EH (cell line): ENCODE measurements around the gene TWSG1.
"Not testable (repeated sequence)": the region's sequence is repeated elsewhere in the genome, so short reads cannot be mapped to it uniquely, and the experiment has no call there.

ENCODE experiments used
- DNase-seq: peaks from one replicate; pipeline ENCODE4 v3.0.0-alpha.2; 2015; ENCODE audit warnings: low read depth

Gene TWSG1

DNA sequence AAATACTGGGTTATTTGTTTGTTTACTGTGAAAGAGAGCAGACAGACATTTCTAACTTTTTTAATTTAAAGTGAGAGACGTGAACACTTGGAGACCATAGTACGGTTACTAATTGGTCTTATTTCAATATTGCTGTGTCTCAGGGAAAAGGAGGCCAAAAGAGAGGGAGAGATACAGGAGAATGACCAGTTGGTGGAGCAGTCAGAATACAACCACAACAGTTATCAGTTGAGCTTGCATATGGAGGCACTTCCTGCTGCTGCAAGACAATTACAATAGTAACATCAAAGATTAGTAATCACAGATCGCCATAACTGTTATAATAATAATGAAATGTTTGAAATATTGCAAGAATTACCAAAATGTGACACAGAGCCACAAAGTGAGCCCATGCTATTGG, 58.2 kb downstream of the TWSG1 start:
- no peak for DNase-seq

DNA sequence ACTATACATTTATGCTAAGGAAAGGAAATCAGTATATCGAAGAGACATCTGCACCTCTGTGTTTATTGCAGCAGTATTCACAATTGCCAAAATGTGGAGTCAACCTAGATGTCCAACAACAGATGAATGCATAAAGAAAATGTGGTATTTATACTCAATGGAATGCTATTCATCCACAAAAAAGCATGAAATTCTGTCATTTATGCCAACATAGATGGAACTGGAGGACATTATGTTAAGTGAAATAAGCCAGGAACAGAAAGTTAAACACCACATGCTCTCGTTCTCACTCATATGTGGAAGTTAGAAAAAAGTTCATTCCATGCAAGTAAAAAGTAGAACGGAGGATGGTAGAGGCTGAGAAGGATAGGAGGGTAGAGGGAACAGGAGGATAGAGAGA, 59.5 kb downstream of the TWSG1 start:
- DNase-seq, result no peak

DNA sequence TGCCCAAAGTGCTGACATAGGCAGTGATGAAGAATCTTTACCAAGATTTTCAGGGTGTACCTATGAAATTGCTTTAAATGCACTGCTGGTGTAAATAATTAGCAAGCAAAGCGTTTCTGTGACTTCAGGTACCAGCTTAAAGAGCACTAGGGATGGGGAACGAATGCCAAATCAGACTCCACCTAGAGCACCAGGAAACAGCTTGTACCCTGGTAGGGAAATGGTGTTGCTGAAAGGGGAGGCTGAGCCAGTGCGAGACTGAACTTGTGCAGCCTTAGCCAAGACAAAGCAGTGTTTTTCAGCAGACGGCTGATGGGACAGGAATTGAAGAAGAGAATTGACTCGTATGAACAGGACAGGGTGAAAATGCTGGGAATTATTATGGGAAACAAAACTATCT, 65.6 kb downstream of the TWSG1 start:
- DNase-seq, result no peak

DNA sequence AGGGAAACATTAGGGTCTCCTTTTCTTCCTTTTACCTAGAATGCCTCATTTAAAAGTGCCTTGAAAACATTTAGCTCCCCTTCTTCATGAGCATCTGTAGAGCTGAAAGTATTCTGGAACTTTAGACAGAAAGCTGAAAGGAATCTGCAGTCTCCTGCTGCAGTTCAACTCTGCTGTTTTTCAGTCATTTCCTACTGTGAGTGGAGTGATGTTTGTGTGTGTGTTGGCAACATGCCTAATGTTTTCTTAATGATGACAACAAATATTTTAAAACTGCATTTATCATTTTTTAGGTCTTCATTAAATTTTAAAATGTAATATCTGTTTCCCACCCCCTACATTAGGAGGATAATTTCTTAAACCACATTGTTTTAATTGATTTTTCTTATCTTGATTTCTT, 66.6 kb downstream of the TWSG1 start:
- no peak for DNase-seq

DNA sequence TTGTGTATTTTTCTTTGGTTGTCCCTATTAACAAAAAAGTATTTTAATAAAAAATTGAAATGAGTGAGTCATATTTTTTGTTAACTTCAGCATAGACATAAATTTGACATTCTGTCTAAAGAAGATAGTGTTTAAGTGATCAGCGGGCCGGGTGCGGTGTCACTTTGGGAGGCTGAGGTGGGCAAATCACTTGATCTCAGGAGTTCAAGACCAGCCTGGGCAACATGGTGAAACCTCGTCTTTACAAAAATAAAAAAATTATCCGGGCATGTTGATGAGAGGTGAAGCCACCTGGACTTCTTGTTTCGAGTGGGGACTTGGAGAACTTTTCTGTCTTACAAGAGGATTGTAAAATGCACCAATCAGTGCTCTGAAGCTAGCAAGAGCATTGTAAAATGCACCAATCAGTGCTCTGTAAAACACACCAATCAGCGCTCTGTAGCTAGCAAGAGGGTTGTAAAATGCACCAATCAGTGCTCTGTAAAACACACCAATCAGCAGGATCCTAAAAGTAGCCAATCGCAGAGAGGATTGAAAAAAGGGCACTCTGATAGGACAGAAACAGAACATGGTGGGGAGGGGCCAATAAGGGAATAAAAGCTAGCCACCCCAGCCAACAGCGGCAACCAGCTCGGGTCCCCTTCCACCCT, 67.9 kb downstream of the TWSG1 start:
- DNase-seq, result not testable (repeated sequence)

DNA sequence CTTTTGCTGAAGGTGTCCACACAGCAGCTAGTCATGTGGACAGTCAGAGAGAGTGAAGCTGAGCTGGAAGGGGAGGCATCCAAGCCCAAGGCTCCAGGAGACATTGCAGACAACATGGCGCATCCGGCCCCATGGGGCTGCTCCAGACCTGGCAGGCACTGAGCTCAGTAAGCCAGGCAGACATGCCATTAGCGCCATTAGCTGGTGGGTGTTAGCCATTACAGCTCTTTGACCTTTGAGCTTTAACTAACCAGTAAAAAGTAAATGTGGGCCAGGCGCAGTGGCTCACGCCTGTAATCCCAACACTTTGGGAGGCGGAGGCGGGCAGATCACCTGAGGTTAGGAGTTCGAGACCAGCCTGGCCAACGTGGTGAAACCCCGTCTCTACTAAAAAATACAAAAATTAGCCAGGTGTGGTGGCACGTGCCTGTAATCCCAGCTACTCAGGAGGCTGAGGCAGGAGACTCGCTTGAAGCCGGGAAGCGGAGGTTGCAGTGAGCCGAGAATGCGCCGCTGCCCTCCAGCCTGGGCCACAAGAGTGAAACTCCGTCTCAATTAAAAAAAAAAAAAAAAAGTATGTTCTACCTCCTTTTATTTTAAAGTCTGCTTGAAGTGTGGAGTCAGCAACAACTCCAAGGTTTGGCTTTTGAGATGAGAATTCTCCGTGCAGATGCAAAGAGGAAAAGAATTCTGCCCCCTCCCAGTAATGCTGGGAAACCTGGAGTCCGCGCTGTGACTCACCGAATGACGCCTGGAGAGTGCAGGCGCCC, 69.4 kb downstream of the TWSG1 start:
- DNase-seq, result no peak

DNA sequence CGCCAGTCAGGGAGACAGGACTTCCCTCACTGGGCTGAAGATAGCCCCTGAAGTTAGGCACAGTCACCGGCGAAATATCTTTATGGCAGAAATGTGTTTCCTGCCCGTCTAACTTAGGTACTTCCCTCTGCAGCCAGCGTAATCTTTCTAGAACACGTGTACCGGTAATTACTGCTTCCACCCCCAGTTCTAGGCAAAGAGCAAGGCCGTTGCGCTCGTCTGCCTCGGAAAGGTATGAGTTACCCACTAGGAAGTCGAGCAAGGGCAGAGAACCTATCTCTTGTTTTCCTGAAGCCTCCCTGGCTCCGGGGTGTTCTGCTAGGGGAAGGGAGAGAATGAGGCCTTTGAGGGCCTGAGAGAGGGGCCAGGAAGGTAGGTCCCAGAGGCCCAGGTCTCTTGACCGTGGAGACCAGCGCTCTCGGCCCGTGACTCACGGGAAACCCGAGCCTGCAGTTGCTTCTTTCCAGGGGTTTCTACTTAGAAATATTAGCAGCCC, 70.0 kb downstream of the TWSG1 start:
- DNase-seq, result no peak

DNA sequence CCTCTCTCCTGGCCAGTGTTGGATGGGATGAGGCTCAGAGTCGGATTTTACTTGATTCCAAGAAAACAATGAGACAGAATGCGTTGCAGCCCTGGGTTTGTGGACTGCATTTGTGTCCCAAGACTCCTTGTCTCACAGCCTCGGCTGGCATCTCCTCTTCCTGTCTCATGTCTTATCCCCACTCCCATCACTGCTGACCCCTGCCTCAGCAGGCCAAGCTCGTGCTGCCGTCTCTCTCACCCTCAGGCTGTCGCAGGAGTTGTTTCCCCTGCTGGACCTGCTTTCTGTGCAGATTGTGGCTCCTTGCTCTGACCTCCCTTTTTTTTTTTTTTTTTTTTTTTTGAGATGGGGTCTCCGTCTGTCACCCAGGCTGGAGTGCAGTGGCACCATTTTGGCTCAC, 70.6 kb downstream of the TWSG1 start:
- no peak for DNase-seq

DNA sequence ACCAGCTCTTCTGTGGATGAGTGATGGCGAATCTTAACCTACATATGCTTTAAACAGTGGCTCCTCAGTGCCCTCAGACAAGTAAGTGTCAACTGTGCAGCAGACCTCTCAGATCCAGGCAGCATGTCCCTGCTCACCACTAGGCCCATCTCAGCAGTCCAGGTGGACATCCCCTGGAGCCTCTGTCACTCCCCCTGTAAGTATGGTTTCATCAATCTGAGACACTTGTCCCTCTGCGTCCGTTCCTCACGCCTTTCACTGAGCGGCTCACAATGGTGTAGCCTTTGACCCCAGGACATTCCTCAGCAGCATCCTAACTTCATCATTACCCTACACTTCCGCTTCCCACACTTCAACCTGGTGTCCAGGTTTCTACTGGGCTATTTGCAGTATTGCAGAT, 71.4 kb downstream of the TWSG1 start:
- no peak for DNase-seq

DNA sequence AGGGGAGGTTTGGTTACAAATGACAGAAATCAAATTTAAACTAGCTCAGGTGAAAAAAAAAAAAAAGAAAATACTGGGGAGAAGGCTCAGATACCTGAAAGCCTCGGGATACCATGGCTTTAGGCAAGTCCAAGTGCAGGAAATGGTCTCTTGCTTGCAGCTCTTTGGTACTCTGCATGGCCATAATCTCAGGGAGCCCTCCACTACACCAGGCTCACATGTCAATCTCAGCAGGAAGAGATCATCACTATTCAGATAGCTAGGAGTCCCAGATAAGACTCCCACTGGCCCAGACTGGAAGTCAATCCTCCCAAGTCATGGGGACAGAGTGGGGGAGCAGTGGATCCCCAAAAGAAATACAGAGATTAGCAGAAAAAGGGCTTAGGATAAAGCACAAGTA, 75.9 kb downstream of the TWSG1 start:
- DNase-seq, result no peak

DNA sequence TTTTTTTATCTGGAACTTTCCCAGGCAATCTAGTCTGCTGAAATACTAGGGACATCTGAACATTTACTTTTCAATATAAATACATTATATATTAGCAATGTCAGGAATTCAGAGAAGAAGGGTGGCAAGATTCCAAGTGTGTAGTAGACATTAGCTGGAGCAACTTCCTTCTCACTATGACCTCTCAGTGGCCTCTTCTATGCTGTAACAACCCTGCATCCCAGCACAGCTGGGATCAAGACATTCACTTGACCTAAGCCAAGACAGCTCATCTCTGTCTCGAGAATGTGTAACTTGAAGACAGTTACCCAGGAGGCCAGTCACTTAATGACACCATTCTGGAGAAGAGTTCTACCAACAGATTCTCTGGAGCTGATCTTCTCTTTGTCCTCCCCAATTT, 79.0 kb downstream of the TWSG1 start:
- DNase-seq, result peak; percentile 91

DNA sequence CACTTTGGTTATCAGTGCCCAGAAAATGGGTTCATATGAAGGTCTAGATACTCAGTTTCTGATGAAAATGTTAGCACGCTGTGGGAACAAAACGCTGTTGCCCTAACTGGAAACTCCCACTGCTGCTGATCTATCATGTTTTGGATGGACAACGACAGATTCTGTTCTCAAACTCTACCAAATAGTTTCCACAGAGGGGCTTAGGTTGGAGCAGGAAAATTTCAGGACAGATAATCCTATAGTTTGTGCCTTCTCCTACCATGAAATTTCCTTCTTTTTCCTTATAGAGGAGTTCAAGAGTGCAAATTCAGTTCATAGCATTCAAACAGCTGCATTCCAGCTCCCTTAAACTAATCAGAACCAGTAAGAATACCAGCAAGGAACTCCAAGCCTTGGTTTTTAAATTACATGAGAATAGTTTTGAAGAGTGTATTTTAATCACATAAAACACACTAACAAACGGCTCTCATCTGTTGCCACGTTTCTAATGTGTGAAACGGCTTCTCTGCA, 82.0 kb downstream of the TWSG1 start:
- DNase-seq, result no peak

DNA sequence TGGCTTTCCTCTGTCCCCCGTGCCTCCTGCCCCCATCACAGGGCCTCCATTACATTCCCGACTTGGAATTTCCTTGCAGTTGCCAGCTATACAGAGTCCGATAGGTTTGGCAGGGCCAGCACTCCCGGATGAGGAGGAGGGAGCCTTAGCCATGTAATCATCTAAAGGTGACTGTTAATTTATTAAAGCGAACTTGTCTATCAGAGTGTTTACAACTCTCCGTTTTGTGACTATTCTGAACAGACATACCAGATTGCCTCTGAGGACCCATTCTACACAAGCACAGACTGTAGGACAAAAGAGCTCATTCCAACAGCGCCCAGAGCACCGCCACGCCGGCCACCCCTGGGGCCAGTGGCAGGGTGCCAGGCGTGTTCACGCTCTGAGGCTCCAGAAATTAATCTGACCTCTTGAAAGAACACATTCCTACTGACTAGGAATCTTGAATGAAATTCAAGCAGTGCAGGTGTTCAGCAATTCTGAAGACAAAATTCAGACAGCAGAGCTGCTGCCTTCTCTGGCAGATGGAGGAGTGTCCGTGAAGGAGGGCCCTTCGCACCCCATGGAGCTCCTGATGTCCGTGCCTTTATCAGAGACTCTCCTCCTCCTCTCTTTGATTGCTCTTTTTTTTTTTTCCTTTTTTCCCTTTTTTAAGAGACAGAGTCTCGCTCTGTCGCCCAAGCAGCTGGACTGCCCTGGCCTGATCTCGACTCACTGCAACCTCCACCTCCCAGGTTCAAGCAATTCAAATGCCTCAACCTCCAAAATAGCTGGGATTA, 82.7 kb downstream of the TWSG1 start:
- peak; percentile 78 for DNase-seq

DNA sequence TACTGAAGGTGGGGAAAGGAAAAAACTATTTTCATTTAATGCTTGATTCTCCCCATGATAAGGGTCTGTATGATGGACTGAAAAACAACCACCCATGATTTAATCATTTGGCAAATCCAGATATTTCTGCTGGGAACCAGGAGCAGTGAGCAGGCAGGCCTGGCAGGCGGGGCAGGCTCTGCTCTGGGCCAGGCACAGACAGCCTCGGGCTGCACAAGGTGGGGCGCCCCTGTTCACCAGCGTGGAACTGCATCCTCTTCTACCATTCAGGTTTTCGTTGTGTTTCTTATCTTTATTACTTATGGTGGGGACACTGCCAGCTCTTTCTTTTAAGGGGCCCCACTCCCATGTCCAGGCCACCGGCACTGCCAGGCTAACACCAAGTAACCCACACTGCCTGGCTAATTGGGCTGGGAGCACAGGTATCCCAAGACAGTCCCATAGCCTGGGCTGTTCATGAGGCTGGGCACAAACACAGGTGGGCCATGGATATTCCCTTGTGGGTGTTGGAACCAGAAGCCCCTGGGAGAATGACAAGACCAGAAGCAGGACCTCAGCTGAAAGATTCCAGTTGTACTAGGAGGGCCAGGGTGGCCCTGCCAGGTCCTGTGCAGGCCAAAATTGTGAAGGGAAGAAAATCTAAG, 83.6 kb downstream of the TWSG1 start:
- DNase-seq, result no peak

DNA sequence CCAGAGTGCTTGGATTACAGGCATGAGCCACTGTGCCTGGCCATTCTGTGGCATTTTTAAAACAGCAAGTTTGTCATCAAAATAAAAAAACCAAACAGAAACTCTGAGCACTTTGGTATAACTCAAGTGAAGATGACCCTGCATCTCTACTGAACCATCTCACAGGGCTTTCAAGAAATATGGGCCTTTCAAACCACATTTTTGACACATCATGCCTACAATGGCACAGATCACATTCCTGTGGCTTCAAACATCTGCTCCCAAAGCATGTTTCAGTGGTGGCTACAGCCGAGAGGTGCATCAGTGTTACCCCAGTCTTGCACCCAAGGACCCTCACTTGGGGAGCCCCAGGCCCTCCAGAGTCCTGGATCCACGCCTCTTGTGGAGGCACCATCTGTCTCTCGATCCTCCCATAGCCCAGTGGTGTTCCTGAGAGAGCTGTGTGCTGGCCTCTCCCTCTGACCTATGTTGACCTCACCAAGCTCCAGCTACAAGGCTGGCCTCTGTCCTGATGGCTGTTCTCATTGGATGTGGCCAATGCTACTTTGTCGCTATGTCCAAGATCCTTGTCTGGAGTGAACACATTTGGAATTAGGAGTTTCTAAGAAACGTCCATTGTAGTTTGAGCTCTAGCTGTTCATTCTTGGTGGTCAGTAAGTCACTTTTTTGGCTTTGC, 85.5 kb downstream of the TWSG1 start:
- peak; percentile 72 for DNase-seq

DNA sequence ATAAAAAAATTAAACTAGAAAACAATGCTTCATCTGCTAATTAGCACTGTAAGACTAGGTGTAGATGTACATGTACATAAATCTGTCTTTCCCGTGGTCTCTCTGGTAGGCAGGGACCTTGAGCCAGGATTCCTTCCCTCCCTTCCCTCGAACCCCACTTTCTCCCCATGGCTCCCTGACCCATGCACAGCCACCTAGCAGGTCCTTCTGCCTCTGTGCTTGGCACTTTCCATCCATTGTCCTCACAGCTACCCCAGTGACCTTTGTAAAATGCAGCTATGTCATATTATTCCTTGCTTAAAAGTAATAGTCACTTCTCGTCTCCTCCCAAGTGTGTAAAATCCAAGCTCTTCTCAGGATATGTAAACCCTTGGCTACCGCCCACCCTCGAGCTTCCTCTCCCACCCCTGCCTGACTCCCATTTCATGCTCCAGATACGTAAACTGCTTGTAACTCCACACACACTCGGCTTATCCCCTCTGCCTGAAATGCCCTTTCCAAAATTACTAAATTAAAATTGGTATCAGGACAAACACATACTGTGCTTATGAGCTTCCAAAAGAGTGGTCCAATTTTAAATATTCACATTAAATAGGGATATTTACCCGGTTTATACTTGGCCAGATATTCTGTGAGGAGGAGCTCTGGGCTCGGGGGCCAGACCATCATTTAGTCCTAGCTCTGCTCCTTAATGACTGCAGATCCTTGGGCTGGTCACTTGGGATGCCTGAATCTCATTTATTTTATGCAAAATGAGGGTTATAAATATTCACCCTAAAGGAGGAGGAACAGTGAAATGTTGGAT, 86.7 kb downstream of the TWSG1 start:
- no peak for DNase-seq

DNA sequence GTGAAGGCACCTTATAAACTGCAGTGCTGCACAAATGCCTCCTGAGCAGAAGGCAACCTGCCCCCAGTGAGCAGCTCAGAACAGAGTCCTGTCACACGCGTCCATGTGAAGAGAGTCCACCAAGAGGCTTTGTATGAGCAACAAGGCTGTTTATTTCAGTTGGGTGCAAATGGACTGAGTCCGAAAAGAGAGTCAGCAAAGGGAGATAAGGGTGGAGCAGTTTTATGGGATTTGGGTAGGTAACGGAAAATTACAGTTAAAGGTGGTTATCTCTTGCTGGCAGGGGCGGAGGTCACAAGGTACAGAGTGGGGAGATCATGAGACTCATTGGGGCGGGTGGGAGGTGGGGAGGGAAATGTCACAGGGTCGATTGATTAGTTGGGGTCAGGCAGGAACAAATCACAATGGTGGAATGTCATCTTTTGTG, 87.3 kb downstream of the TWSG1 start:
- no peak for DNase-seq

DNA sequence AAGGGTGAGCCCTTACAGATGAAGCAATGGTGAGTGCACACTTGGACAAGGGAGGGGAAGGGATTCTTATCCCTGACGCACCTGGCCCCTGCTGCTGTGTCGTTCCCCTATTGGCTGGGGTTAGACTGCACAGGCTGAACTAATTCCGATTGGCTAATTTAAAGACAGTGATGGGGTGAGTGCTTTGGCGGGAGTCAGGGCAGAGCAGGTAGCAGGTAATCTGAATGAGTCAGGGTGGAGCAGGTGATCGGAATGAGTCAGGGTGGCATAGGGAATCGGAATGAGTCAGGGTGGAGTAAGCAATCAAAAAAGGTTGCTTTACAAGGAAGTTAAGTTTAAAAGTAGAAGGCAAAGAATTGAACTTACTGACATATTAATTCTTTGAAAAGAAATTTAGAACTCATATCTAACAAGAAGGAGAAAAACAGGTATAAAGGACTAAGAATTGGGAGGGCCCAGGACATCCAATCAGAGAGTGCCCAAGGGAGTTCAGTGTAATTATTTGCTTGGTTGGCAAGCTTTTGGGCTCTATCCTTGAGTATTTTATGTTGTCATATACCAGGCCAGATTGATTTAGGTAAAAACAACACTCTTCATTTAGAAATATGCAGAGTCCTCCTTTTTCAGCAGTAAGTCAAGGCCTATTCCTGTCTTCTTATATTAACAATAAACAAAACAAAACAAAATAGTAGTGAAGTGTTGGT, 88.4 kb downstream of the TWSG1 start:
- no peak for DNase-seq

DNA sequence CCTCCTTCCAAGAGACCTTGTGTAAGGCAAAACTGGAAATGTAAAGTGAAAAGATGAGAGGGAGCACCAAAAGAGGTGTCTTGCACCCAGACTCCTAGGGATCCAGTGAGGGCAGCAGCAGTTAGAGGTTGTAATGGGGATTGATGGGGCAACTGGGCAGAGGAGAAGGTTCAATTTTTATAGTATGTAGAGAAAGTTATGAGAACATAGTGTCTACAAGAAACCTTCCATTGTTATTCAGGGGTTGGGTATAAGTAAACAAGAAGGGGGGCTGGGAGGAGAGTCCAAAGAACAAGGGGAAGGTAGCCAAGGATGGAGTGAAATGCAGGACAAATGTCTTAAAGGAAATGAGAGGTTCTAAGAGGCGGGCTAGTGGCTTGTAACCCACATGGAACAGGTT, 89.1 kb downstream of the TWSG1 start:
- DNase-seq, result not testable (repeated sequence)

DNA sequence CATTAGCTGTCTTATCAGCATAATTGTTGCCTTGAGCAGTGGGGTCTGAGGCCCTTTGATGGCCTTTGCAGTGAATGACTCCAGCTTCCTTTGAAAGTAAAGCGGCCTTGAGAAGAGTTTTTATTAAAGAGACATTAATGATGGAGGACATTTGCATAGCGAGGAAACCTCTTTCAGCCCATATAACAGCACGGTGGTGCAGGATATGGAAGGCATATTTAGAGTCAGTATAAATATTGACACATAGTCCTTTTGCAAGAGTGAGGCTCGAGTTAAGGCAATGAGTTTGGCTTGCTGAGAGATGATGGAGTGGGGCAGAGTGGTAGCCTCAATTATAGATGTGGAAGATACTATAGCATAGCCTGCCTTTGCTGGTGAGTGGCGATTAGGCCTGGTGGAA, 89.7 kb downstream of the TWSG1 start:
- not testable (repeated sequence) for DNase-seq
